ENCODE data around the gene ERBB4.

GRCh38 chr2:211463397-211463796 is 1075.2 kb downstream of the ERBB4 start:
- TF ChIP-seq CTCF (conservative IDR thresholded peaks at IDR 0.05; ENCODE audit: low read length) = no peak
- TF ChIP-seq EZH2phosphoT487 (IDR thresholded peaks at IDR 0.05; ENCODE audit: borderline replicate concordance) = no peak
